Stimulated activated CD4-positive, alpha-beta T cell treated with anti-CD3 and anti-CD28 coated beads, Interleukin-2, amount 100 ng/mL, for 4 hours (primary cell): Measurements from ENCODE around the gene C10orf143.
"Not testable (repeated sequence)": the region's sequence is repeated elsewhere in the genome, so short reads cannot be mapped to it uniquely, and the experiment has no call there.

Experiments
- DNase-seq: peaks from one replicate; pipeline ENCODE4 v3.0.0-alpha.2; 2020; ENCODE audit warnings: low read depth

Gene C10orf143

GRCh38 chr10:130029209-130029608 is 81.4 kb downstream of the C10orf143 start:
- no peak for DNase-seq

GRCh38 chr10:130028465-130028819 is 82.2 kb downstream of the C10orf143 start:
- no peak for DNase-seq

GRCh38 chr10:130027716-130028464 is 82.7 kb downstream of the C10orf143 start:
- DNase-seq: no peak

DNA sequence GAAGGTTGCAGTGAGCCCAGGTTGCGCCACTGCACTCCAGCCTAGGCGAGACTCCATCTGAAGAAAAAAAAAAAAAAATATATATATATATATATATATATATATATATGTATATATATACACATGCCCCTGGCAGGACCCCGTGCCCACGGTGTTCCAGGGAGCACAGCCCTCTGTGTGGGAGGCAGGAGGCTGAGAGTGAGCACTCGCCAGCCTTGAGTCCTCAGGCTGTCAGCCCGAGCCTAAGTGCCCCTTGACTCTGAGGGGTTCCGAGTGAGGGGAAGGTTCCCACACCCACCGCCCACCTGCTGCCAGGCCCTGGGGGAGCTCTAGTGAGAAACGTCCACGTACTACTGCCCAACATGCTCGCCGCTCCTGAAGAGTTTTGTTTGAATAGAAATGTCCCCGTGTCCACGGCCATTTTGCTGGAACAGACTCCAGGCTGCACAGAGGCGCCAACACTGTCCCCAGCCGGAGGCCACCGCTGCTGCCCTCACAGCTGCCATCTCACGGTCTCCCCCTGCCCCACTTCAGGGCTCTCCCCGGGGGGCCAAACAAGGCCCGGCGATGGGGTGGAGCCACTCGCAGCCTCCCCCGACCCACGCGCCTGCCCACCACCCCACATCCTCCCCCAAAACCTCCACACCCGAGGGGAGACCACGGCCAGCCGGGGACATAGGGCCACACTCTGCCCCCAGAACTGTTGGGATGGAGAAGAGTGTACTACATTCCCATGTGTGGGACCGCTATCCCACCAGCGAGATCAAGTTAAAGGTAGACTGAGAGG is 83.8 kb downstream of the C10orf143 start:
- DNase-seq: no peak

DNA sequence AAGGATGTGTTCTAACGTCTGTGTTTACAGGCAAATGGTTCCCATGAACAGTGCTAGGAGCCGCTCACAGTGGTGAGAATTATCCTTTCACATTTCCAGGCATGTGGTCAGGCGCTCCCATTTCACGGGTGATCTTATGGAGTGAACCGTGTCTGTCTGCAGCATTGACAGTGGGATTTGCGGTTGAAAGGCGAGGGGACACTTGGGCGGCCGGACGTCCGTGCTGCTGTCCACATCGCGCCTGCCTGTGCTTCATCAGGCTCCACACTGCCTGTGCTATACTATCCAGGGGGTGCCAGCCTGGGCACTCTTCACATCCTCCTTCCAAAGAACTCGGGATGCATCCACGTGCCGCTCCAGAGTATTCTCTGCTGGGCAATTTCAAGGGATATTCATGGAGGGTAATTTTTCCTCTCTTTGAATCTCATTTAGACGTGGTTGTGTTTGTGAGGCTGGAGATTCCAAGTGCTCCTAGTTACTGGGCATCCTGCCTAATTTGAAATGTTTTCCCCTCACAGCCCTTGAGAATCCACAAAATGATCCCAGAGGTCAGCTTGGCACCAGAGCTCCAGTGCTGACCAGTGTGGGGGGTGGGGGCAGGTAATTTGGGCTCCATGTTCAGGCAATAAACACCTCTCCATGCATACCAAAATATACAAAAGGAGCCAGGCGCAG is 84.7 kb downstream of the C10orf143 start:
- no peak for DNase-seq

DNA sequence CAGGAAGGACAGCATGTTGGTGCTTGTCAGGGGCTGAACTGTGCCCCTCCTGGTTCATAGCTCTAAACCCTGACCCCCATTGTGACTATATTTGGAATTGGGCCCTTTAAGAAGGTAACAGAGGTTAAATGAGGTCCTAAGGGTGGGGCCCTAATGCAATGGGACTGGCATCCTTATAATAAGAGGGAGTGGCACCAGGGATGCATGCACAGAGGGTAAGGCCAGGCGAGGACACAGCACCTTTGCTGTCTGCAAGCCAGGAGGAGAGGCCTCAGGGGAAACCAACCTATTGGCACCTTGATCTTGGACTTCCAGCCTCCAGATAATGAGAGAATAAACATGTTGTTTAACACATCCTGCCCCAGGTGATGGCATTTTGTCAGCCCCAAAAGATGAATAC is 85.3 kb downstream of the C10orf143 start:
- DNase-seq: no peak

DNA sequence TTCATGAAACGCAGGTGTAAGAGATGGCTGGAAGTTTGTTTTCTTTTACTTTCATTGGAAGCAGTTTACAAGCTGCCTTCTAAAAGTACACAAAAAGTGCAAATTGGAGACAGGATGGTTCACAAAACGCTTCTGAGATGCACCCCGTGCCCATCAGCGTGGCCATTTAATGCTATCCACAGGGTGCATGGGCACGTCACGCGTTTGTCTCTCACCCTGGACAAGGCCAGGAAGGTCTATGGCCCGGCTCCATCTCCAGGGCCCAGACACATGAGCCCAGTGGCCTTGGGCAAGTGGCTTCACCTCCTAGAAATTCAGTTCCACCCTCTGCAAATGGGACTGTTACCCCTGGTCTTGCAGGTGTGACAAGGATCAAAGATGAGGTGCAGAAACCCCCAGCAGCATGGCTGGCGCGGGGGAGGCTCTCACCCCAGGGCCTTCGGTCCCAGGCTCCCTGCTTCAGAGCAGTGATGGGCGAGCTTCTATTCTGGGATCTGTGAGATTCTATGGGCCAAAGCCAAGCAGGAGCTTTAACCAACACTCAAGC is 85.8 kb downstream of the C10orf143 start:
- no peak for DNase-seq

- DNase-seq: not testable (repeated sequence)
Measured at GRCh38 chr10:130024326-130024725, 86.3 kb downstream of the C10orf143 start.

GRCh38 chr10:130023454-130024230 is 87.0 kb downstream of the C10orf143 start:
- DNase-seq: no peak

DNA sequence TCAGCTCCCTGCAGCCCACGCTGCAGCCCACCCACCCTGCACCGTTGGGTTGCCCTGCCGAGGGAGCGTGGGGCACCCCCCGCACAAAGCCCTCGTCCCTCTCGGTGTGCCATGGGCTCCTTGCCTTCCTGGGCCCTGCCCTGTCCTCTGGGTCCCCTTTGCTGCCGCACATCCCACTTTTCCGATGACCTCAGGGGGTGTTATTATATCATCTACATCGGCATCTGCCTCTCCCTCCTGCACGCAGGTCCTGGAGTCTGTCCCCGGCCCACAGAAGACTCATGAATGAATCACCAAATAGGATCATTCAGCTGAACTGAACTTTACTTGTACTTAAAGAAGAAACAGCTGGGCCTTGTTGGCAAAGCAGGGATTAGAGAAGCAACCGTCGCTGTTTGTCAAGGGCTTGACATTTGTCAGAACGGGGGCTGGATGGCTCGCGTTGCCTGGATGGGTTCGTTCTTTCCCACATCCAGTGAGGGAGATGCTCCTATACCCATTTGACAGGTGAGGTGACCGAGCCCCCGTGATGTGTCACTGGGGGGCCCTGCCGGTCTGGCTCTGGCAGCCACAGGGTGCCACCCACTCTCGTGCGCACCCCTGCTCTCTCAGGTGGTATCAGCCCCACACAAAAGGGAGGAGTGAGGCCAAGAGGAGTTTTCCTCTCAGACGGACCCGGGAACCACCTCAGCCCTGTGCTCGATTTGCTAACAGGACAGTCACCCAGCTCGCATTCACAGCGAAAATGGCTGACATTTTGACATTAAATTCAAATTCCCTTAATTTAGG is 87.9 kb downstream of the C10orf143 start:
- no peak for DNase-seq

DNA sequence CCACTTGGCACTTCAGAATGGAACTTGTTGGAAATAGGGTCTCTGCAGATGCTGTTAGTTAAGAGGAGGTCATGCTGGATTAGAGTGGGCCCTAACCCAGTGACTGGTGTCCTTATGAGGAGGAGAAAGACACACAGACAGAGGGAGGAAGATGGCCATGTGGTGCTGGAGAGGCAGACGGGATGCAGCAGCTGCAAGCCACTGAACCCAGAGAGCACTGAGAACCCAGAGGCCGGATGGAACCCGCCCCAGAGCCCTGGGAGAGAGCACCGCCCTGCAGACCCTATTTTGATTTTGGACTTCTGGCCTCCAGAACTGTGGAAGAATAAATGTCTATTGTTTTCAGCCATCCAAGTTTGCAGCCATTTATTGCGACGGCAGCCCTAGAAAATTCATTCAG is 88.5 kb downstream of the C10orf143 start:
- DNase-seq: no peak

GRCh38 chr10:130021383-130021950 is 89.2 kb downstream of the C10orf143 start:
- no peak for DNase-seq

DNA sequence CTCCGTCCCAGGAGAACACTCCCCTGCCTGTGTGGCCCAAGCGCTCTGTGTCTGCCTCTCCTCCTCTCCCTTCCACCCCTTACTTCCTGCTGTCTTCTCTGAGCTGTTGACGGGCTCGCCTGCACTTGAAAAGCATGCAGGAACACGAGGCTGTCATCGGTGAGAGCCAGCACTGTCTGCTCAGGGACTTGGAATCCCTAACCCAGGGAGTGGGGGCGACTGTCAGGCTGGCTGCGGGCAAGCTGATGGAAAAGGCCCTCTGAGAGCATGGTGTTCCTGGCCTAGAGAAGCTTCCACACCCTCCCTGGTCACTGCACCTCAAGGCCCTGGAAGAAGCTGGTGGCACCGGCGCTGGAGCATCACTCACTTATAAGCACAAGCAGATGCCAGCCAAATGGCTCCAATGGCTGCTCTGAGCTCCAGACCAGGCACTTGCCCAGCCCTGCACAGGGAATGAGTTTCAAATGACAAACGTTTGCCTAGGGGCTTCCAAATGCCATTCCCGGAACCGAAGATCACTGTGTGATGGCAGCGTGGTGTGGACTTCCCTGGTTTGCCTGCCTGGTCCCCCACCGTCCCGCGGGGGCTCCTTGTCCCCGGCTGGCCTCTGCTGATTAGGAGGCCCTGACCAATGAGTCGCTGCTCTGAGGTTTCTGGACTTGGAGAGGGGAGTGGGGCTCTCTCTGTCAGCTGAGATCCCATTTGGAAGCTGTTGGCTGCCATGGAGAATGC is 89.8 kb downstream of the C10orf143 start:
- no peak for DNase-seq

DNA sequence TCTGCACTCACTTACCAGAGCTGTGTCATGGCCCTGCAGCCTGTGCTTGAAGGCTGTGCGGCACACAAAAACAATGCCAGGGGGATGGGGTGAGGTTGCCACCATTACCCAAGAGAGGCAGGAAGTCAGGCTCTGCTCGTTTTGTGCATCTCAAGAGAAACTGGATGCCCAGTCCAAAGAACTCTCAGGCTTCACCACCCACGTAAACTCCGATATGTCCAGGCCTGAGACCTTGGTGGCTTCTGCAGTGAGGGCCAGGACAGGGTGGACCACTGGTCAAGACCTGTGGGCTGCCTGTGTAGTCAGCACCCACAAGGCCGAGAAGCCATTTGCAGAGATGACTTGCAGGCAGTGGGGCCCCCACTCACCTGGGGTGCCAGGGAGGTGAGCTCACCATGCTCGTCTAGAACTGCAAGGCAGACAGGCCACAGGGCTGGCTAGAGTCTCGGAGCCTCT is 91.9 kb downstream of the C10orf143 start:
- DNase-seq: no peak

DNA sequence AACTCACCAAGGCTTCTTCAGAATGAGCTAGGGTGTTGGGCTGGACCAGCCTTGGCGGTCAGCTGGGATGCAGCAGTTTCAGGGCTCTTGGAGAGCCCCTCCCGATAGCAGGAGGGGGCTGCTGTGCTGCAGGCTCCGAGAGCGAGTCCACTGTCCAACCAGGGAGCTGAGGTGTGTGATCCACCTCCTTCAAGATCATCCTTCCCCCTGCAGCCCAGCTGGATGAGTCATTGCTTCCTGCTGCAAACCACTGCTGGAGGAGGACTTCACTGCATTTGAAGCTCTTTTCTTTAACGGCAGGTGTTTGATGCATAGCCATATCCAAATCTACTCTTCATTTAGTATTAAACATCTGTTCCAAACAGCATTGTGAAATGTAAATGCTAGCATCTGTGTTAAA is 92.4 kb downstream of the C10orf143 start:
- DNase-seq: no peak

DNA sequence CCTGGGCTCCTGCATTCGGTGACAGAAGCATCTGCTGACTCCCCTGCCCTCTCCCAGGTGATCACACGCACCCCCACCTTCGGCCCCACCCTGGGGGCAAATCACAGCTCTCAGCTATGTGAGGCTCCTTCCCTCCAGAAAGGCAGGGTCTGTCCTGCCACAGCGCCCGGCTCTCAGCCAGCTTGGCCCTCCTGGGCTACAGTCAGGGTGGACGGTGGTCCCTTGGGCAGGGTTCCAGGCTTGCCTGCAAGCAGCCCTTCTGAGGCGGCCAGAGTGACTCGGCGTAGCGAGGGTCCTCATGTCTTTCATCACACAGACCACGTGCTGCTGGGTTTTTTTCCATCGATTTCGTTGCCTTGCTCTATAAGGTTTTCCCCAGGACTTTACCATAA is 93.0 kb downstream of the C10orf143 start:
- no peak for DNase-seq

- no peak for DNase-seq
Measured at GRCh38 chr10:130016993-130017630, 93.5 kb downstream of the C10orf143 start.

GRCh38 chr10:130016095-130016494 is 94.5 kb downstream of the C10orf143 start:
- no peak for DNase-seq

- DNase-seq: no peak
Measured at GRCh38 chr10:130015075-130015695, 95.4 kb downstream of the C10orf143 start.
